ENCODE data around the gene IL23A.

Gene IL23A

GRCh38 chr12:56362130-56363059 lies 23.7 kb downstream of the IL23A start, which contains the start of gene APOF:
APOF (minus strand) TSS chr12:56362857; CDS start chr12:56362745, 112 bp downstream.
- no peak for DNase-seq

DNA sequence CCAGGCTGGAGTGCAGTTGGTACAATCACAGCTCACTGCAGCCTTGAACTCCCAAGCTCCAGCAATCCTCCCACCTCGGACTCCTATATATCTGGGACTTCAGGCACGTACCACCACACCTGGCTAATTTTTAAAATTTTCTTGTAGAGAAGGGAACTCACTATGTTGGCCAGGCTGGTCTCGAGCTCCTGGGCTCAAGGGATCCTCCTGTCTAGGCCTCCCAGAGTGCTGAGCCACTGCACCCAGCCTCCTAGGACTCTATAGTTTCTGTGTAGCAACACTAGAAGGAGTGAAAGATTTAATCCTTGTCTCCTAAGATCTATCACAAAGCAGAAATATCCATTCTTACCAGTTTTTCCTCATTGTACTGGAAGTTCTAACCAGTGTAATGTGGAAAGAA lies 28.3 kb downstream of the IL23A start:
- no peak for DNase-seq

DNA sequence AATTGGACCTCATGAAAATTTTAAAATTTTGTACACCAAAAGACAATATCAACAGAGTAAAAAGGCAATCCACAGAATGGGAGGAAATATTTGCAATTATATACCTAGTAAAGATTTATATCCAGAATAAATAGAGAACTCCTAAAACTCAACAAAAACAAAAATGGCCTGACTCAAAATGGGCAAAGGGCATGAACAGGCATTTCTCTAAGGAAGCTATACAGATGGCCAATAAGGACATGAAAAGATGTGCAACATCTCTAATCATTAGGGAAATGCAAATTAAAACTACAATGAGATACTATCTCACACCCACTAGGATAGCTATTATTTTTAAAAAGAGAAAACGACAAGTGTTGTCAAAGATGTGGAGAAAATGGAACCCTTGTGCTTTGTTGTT lies 34.8 kb downstream of the IL23A start:
- no peak for DNase-seq

- no peak for DNase-seq
Observed at GRCh38 chr12:56374726-56375597, 36.3 kb downstream of the IL23A start.

- DNase-seq, result no peak
Observed at GRCh38 chr12:56375598-56376434, 37.1 kb downstream of the IL23A start.

DNA sequence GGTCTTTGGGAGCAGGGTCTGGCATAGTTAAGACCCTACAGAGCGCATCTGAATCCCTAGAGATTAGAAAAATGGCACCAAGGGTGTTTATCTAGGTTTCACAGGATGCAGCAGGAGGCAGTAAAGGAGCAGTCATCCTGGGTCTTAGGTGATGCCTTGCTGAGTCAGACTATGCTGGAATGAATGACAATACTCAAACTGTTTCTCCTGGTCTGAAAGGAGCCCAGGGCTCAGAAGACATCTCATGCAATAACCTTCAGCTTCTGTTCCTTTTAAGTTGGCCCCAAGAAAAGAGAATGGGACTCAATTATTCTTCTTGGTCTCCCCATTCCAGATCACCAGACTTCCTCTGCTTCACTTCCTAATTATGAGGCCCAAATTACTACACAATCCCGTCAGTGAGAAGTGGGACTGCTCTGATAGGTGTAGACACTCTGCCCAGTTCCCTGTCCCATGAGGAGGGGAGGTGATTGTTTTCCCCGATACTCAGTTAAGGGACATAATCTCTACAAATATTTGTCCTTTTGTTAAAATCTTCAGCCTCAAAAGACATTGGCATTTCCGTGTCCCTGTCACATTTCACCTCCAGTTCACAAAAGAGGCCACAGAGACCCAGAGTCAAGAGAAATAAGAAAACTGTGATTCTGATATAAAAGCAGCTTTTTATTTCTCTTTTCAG lies 38.8 kb downstream of the IL23A start:
- no peak for DNase-seq

DNA sequence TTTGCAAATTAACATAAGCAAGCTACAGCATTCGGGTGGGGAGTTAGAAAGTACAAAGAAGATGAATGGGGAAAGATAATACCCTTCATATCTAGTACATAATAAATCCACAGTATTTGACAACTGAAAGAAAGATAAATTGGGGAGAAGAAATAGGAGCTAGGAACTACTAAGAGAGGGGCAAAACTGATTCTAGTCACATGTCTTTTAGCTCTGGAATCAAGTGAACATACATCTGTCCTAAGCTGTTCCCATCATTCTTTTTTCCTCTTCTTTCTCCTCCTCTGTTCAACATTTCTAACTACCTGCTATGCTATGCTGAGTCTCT lies 39.3 kb downstream of the IL23A start:
- DNase-seq, result no peak

GRCh38 chr12:56382611-56383010 lies 43.9 kb downstream of the IL23A start:
- DNase-seq, result no peak

GRCh38 chr12:56385873-56386272 lies 47.2 kb downstream of the IL23A start:
- DNase-seq, result no peak

- DNase-seq, result no peak
Observed at GRCh38 chr12:56387152-56387736, 48.6 kb downstream of the IL23A start.

GRCh38 chr12:56389412-56389811 lies 50.7 kb downstream of the IL23A start:
- no peak for DNase-seq

Data from NCI-H2171 (cell line).